OCI-LY7 (cell line): ENCODE results near the gene HS3ST4.

Source experiments
- CTCF ChIP-seq: fragments of 200-600 bp; sonication (generic); conservative IDR thresholded peaks from 2 replicates; pipeline ENCODE4 v1.5.1; 2014; ENCODE audit warnings: mild to moderate bottlenecking, antibody characterized with exemption, low read length, moderate library complexity, mixed read lengths
- EZH2phosphoT487 ChIP-seq: fragments of 200-600 bp; sonication (generic); IDR thresholded peaks from 2 replicates; pipeline ENCODE4 v1.6.1; 2018; ENCODE audit warnings: low read depth, borderline replicate concordance, mild to moderate bottlenecking, mixed run types, antibody characterized with exemption, low read length, moderate library complexity, mixed read lengths

GRCh38 chr16:25771812-25772568 is 80.2 kb downstream of the HS3ST4 start:
- no peak for TF ChIP-seq CTCF
- TF ChIP-seq EZH2phosphoT487: no peak
